PC-9 (cell line): Measurements from ENCODE around the gene B3GALT4.

Experiments
- EZH2 ChIP-seq: fragments of 200-600 bp; sonication (generic); IDR thresholded peaks from 2 replicates; pipeline ENCODE4 v1.8.0; 2017; ENCODE audit warnings: antibody characterized with exemption, low read depth
- TF ChIP-seq, protein P1 (sequence below): fragments of 200-600 bp; sonication (generic); conservative IDR thresholded peaks from 2 replicates; pipeline ENCODE4 v1.6.1; 2017; ENCODE audit warnings: mixed run types, antibody characterized with exemption, mild to moderate bottlenecking, moderate library complexity

DNA sequence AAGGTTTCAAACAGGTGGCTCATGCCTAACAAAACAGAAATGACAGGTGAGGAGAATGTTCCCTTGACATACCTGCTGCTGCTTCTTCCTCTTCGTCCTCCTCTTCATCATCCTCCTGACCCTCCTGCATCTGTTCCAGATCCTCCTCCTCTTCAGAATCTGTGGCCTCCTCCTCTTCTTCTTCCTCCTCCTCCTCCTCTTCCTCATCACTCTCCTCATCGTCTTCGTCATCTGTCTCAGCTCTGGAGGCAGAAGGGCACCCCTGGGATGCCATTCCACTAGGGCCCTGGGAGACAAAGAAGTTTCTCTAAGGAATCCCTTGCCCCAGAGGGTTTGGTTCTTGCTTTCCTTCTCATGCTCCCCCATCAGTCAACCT lies 43.0 kb downstream of the B3GALT4 start:
- TF ChIP-seq, protein P1, sequence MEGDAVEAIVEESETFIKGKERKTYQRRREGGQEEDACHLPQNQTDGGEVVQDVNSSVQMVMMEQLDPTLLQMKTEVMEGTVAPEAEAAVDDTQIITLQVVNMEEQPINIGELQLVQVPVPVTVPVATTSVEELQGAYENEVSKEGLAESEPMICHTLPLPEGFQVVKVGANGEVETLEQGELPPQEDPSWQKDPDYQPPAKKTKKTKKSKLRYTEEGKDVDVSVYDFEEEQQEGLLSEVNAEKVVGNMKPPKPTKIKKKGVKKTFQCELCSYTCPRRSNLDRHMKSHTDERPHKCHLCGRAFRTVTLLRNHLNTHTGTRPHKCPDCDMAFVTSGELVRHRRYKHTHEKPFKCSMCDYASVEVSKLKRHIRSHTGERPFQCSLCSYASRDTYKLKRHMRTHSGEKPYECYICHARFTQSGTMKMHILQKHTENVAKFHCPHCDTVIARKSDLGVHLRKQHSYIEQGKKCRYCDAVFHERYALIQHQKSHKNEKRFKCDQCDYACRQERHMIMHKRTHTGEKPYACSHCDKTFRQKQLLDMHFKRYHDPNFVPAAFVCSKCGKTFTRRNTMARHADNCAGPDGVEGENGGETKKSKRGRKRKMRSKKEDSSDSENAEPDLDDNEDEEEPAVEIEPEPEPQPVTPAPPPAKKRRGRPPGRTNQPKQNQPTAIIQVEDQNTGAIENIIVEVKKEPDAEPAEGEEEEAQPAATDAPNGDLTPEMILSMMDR, result no peak
- TF ChIP-seq EZH2, result no peak
